CD4-positive, alpha-beta T cell treated with Interleukin-15 for 4 hours (primary cell): ENCODE results near the gene DNAAF2.
"Not testable (repeated sequence)": the region's sequence is repeated elsewhere in the genome, so short reads cannot be mapped to it uniquely, and the experiment has no call there.

Experiments
- DNase-seq: peaks from one replicate; pipeline ENCODE4 v3.0.0-alpha.2; 2020; ENCODE audit warnings: low spot score

The DNAAF2 gene

DNA sequence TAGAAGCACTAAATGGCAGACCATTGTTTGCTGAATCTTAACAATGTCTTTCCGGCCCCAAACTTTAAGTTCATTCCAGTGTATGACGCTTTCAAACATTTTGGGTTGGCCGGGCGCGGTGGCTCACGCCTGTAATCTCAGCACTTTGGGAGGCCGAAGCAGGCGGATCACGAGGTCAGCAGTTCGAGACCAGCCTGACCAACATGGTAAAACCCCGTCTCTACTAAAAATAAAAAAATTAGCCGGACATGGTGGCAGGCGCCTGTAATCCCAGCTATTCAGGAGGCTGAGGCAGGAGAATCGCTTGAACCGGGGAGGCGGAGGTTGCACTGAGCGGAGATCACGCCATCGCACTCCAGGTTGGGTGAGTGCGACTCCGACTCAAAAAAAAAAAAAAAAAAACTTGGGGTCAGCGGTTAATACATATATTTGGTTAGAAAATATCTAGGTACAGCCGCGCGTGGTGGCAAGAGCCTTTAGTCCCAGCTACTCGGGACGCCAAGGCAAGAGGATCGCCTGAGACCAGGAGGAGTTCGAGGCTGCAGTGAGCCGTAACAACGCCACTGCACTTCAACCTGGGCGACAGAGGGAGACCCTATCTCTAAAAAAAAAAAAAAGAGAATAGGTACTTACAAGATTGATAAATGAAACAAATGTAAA lies 49.9 kb downstream of the DNAAF2 start:
- DNase-seq, result not testable (repeated sequence)

DNA sequence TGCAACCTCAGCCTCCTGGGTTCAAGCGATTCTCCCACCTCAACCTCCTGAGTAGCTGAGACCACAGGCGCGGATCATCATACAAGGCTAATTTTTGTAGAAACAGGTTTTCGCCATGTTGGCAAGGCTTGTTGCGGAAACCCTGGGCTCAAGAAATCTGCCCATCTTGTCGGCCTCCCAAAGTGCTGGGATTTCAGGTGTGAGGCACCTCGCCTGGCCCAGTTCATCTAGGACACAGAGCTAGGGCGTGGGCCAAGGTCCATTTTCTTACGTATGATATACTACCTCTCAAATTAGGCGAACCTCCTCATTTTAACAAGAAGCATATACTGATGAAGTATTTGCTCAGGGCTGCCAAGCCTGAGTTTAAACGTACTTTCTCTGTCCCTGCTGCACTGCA lies 51.0 kb downstream of the DNAAF2 start:
- DNase-seq, result no peak

DNA sequence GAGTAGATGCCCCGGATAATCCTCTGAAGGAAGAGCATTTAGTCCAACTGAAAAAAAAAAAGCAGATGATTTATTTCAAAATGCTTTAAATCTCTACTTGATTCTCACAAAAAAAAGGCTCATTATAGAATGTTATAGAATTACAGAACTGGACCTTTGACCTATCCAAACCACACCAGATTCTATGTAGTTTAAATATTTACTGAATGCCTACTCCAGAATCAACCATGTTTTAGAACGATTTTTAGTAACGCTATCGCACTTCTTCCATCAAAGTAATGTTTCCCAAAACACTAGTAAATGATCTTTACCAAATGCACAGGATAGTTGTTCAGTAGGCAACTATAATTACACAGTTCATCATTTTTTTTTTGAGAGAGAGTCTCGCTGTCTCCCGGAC lies 51.4 kb downstream of the DNAAF2 start:
- no peak for DNase-seq

DNA sequence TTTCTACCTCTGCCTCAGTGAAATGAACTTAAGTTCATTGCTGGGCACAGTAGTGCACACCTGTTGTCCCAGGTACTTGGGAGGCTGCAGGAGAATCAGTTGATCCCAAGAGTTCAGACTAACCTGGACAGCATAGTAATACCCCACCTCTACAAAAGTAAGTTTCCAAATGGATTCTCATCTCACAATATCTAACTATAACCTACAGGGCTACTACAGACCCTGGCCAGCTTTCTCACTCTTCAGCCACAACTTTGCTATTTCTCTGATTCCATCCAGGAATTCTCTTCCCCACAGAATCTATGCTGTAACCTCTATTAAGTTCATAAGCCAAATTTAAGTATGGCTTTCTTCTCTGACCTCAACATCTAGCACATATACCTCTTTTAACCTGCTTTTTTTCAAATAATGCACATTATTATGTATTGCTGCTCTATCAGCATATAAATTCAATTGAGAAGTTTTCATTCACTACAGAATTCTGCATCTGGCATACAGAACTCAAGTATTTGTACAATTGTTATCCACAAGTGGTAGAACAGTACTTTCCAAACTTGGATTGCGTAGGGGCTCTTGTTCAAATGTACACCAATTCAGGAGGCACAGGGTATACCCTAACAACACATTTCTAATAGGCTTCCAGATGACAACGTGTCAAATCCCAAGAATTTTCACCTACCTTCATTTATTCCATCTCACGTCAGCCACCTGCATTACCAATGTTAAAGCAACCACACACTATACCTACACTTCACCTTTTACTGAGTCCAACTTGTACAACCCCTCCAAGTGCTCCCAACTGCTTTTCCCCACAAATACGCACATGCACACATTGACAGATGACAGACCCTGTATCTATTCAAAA lies 52.7 kb downstream of the DNAAF2 start:
- DNase-seq, result no peak

DNA sequence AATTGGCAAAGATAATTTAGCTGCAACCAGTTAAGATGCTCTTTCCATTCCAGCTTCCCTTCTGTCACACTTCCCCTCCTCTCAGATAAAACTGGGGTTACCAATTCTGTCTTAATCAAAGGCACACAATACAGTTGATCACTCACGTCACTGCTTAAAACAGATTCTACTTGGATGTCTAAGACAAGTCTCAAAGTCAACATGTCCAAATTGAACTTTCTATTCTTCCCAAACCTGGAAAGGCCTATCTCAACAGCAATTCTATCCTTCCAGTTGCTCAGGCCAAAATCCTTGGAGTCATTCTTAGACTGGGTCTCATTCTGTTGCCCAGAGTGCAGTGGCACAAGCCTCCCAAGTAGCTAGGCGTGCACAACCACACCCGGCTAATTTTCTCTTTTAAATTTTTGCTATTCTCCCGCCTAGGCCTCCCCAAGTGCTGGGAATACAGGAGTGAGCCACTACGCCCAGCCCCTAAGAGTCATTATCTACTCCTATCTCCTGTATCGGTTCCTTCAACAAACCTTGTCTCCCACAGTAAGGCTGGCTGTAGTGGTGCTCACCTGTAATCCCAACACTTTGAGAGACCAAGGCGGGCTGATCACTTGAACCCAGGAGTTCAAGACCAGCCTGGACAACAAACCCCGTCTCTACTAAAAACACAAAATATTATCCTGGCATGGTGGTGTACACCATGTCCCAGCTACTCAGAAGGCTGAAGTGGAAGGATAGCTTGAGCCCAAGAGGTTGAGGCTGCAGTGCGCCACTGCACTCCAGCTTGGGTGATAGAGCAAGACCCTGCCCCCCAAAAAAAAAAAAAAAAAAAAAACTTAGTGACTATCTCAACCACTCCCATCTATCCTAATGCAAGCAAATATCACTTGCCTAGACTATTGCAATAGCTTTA lies 53.6 kb downstream of the DNAAF2 start:
- DNase-seq, result no peak

DNA sequence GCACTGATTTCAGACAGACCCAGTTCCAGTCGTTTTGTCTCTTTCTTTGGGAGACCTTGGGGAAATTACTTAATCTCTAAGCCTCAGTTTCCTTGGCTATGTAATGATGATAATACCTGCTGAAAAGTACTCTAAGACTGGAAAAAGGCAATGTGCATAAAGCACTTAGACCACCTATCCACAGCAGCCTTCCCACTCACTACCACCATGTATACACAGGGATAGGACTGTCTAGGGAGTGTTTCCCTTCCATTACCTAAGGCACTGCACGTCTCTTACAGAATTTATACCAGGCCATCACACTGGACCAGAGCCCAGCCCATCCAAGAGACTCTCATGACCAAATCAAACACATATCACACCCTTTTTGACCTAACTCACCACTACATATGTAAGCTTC lies 55.2 kb downstream of the DNAAF2 start:
- DNase-seq, result no peak

DNA sequence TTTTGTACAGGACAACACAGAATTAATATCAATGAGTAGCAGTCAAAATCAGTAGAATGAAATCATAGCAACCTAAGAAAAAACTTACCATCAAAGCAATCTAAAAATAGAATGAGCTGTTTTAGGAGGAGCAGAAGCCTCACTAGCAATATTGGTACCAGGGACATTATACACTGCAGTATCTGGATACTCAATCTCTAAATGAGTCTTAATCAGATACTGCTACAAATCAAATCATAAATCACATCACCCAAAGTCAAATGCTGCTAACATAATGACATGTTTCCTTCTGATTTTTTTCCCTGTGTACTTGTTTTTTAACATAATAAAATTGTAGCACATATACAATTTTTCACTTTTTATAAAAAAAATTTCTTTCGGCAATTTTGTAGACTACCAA lies 56.9 kb downstream of the DNAAF2 start:
- no peak for DNase-seq
